Esophagus muscularis mucosa (tissue), 4 donors: ENCODE data around the gene MPL.

Experiments
- EP300 ChIP-seq: sonication (generic); formaldehyde crosslinking; IDR thresholded peaks from one replicate; pipeline ENCODE4 v1.6.1; 2017; ENCODE audit warnings: antibody characterized with exemption
- POLR2AphosphoS5 ChIP-seq, 2 donors: sonication (generic); formaldehyde crosslinking; IDR thresholded peaks; one replicate each; pipeline ENCODE4 v1.6.1; 2017; ENCODE audit warnings: antibody characterized with exemption in 2 of 2
- TF ChIP-seq, protein P1 (sequence below), 3 experiments: fragments of 200-600 bp in 2 of 3; fragments of 450-650 bp in 1 of 3; sonication (generic) in 2 of 3; IDR thresholded peaks; one replicate each; pipeline ENCODE4 v1.5.1; 2017 to 2019; ENCODE audit warnings: antibody characterized with exemption in 3 of 3, mild to moderate bottlenecking in 2 of 3, moderate library complexity in 1 of 3

DNA sequence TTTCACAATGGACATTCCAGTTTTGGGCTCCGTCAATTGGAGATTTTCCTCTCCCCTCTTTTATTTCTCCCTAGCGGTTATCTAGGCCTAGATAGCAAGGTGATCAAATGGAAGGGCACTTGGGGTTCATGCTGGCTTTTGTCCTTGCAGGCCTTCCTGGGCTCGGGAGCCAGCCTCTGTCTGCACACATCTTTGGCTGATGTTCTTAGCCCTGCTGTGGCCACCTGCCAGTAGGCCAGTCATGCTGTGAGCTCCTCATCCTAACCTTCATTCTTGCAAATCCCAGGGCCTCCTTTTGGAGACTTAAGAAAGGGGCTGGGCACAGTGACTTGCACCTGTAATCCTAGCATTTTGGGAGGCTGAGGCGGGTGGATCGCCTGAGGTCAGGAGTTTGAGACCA lies 23.4 kb upstream of the MPL start:
- TF ChIP-seq, protein P1, sequence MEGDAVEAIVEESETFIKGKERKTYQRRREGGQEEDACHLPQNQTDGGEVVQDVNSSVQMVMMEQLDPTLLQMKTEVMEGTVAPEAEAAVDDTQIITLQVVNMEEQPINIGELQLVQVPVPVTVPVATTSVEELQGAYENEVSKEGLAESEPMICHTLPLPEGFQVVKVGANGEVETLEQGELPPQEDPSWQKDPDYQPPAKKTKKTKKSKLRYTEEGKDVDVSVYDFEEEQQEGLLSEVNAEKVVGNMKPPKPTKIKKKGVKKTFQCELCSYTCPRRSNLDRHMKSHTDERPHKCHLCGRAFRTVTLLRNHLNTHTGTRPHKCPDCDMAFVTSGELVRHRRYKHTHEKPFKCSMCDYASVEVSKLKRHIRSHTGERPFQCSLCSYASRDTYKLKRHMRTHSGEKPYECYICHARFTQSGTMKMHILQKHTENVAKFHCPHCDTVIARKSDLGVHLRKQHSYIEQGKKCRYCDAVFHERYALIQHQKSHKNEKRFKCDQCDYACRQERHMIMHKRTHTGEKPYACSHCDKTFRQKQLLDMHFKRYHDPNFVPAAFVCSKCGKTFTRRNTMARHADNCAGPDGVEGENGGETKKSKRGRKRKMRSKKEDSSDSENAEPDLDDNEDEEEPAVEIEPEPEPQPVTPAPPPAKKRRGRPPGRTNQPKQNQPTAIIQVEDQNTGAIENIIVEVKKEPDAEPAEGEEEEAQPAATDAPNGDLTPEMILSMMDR (IDR thresholded peaks at IDR 0.05): no peak
- TF ChIP-seq EP300: no peak
- TF ChIP-seq POLR2AphosphoS5 (IDR thresholded peaks at IDR 0.05): no peak
